Astrocyte (in vitro differentiated cells and primary cell): ENCODE measurements around the gene SSTR5. TPM values are rescaled to one million over a fixed set of nuclear protein-coding genes. Genes with fewer than 3 reads are reported as not detected.

Source experiments
- DNase-seq: peaks from one replicate; pipeline ENCODE4 v3.0.0-alpha.2; 2010; ENCODE audit warnings: low read depth
- FAIRE-seq: peaks from 2 replicates; lab custom pipeline; 2011; peaks lifted over from hg19 to GRCh38; lab: Jason Lieb, UNC
- H2AFZ ChIP-seq: 2 replicates; pipeline ENCODE4 v1.6.0; 2012; ENCODE audit warnings: low read depth, low read length, inconsistent platforms
- H3K27ac ChIP-seq: 2 replicates; pipeline ENCODE4 v1.5.1; 2011; ENCODE audit warnings: low read depth, low read length, inconsistent platforms
- H3K27me3 ChIP-seq: 2 replicates; pipeline ENCODE4 v1.6.0; 2011; ENCODE audit warnings: low read length, inconsistent platforms; ENCODE audit not compliant: insufficient read depth
- H3K36me3 ChIP-seq: 2 replicates; pipeline ENCODE4 v1.5.1; 2011; ENCODE audit warnings: low read length, inconsistent platforms; ENCODE audit not compliant: insufficient read depth
- H3K4me1 ChIP-seq: 2 replicates; pipeline ENCODE4 v1.5.1; 2011; ENCODE audit warnings: low read length, inconsistent platforms; ENCODE audit not compliant: insufficient read depth
- H3K4me2 ChIP-seq: 2 replicates; pipeline ENCODE4 v1.6.0; 2012; ENCODE audit warnings: low read length, inconsistent platforms
- H3K4me3 ChIP-seq: 2 replicates; pipeline ENCODE4 v1.5.1; 2011; ENCODE audit warnings: low read depth, mild to moderate bottlenecking, low read length, inconsistent platforms; ENCODE audit not compliant: insufficient read depth
- H3K79me2 ChIP-seq: 2 replicates; pipeline ENCODE4 v1.6.0; 2012; ENCODE audit warnings: mild to moderate bottlenecking, low read length, inconsistent platforms; ENCODE audit not compliant: insufficient read depth
- H3K9ac ChIP-seq: 2 replicates; pipeline ENCODE4 v1.6.0; 2012; ENCODE audit warnings: mild to moderate bottlenecking, low read length, inconsistent platforms
- H3K9me3 ChIP-seq: 2 replicates; pipeline ENCODE4 v1.5.1; 2012; ENCODE audit warnings: low read depth, mild to moderate bottlenecking, low read length, inconsistent platforms; ENCODE audit not compliant: insufficient read depth
- H4K20me1 ChIP-seq: 2 replicates; pipeline ENCODE4 v1.6.0; 2012; ENCODE audit warnings: low read length, inconsistent platforms; ENCODE audit not compliant: insufficient read depth
- H3K27ac Mint-ChIP-seq: one replicate; pipeline ENCODE4 v1.8.0; 2021; ENCODE audit warnings: mild to moderate bottlenecking, mixed read lengths; ENCODE audit not compliant: unreplicated experiment
- H3K27me3 Mint-ChIP-seq: one replicate; pipeline ENCODE4 v1.8.0; 2021; ENCODE audit warnings: low read depth, mixed read lengths; ENCODE audit not compliant: unreplicated experiment
- H3K36me3 Mint-ChIP-seq: one replicate; pipeline ENCODE4 v1.8.0; 2021; ENCODE audit warnings: low read depth, mixed read lengths; ENCODE audit not compliant: unreplicated experiment
- H3K4me1 Mint-ChIP-seq: one replicate; pipeline ENCODE4 v1.8.0; 2021; ENCODE audit warnings: low read depth, mixed read lengths; ENCODE audit not compliant: unreplicated experiment
- H3K4me3 Mint-ChIP-seq: one replicate; pipeline ENCODE4 v1.8.0; 2021; ENCODE audit warnings: mild to moderate bottlenecking, moderate library complexity, mixed read lengths; ENCODE audit not compliant: unreplicated experiment
- H3K9me3 Mint-ChIP-seq: one replicate; pipeline ENCODE4 v1.8.0; 2021; ENCODE audit warnings: mild to moderate bottlenecking, mixed read lengths; ENCODE audit not compliant: unreplicated experiment
- CTCF ChIP-seq: IDR thresholded peaks from 2 replicates; pipeline ENCODE4 v1.5.1; 2011; ENCODE audit warnings: low read depth, mild to moderate bottlenecking, inconsistent platforms, low read length, moderate library complexity; ENCODE audit not compliant: insufficient read depth
- EZH2 ChIP-seq: IDR thresholded peaks from 2 replicates; pipeline ENCODE4 v1.6.1; 2012; ENCODE audit warnings: mild to moderate bottlenecking, low read length, inconsistent platforms; ENCODE audit not compliant: insufficient read depth
- total RNA-seq: library from RNA; stranded (reverse); gene quantifications from 2 replicates; pipeline ENCODE4 v1.2.1, GENCODE V29; 2021

Gene SSTR5
- total RNA-seq, 1 donor from 2014 or later, result not detected

- H3K27me3 Mint-ChIP-seq, result peaks cover 3% of the 10 kb centered on the region
- TF ChIP-seq EZH2, result no peak
- TF ChIP-seq CTCF, result no peak
- H3K27ac ChIP-seq, result no peak overlapping the region
Observed at GRCh38 chr16:1094601-1095449, 22.3 kb downstream of the SSTR5 start.

GRCh38 chr16:1095450-1096168 lies 23.1 kb downstream of the SSTR5 start:
- H3K4me2 ChIP-seq, result no peak overlapping the region
- no peak overlapping the region for H3K27ac ChIP-seq
- no peaks in the 10 kb centered on the region for H3K36me3 ChIP-seq
- H3K4me3 Mint-ChIP-seq, result no peak overlapping the region
- H3K9me3 Mint-ChIP-seq, result no peaks in the 10 kb centered on the region
- no peaks in the 10 kb centered on the region for H3K4me1 ChIP-seq
- H3K36me3 Mint-ChIP-seq, result no peaks in the 10 kb centered on the region
- H2AFZ ChIP-seq, result no peak overlapping the region
- H3K27me3 Mint-ChIP-seq, result peaks cover 3% of the 10 kb centered on the region
- H3K27me3 ChIP-seq, result peaks cover 5% of the 10 kb centered on the region
- H3K79me2 ChIP-seq, result no peaks in the 10 kb centered on the region
- no peaks in the 10 kb centered on the region for H3K4me1 Mint-ChIP-seq
- no peak for FAIRE-seq
- no peak overlapping the region for H3K27ac Mint-ChIP-seq
- TF ChIP-seq EZH2 (no peak), CTCF (no peak)
- no peak overlapping the region for H3K9ac ChIP-seq
- H3K9me3 ChIP-seq, result no peaks in the 10 kb centered on the region
- no peak overlapping the region for H3K4me3 ChIP-seq
- no peaks in the 10 kb centered on the region for H4K20me1 ChIP-seq
- DNase-seq, result no peak

More at GRCh38 chr16:1094601-1095449, 22.3 kb downstream of the SSTR5 start:
- Histone ChIP-seq H3K9ac (no peak overlapping the region), H4K20me1 (no peaks in the 10 kb centered on the region), H3K4me1 (no peaks in the 10 kb centered on the region), H3K79me2 (no peaks in the 10 kb centered on the region), H2AFZ (no peak overlapping the region), H3K36me3 (no peaks in the 10 kb centered on the region), H3K27me3 (peaks cover 6% of the 10 kb centered on the region), H3K4me2 (no peak overlapping the region), H3K9me3 (no peaks in the 10 kb centered on the region), H3K4me3 (no peak overlapping the region)
- H3K4me1 Mint-ChIP-seq, result no peaks in the 10 kb centered on the region
- no peaks in the 10 kb centered on the region for H3K36me3 Mint-ChIP-seq
- no peak overlapping the region for H3K27ac Mint-ChIP-seq
- H3K9me3 Mint-ChIP-seq, result no peaks in the 10 kb centered on the region
- FAIRE-seq (no peak), DNase-seq (no peak)
- H3K4me3 Mint-ChIP-seq, result no peak overlapping the region
